ENCODE data around the gene TPD52L2. TPM values are rescaled to one million over a fixed set of nuclear protein-coding genes. Genes with fewer than 3 reads are reported as not detected.

The TPD52L2 gene
- total RNA-seq, 1 experiment from 2014 or later: 147 TPM

DNA sequence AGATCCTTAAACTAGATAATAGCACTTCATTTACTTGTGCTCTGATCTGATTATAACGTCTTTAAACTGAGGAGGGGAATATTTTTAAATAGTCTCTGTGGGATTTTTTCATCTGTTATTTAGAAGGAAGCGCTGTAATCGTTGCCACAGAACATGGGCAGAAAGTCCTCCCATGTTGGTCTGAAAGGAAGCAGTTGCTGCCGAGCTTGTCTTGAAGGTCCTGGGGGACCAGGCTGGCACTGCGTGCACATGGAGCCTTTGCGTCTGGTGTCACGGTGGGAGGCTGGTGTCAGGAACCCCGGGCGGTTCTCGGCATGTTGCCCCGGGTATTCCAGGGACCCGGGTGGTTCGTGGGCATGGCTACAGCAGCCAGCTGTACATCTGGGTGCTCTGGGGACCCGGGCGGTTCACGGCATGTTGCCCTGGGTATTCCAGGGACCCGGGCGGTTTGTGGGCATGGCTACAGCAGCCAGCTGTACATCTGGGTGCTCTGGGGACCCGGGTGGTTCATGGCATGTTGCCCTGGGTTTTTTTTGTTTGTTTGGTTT is 11.5 kb downstream of the TPD52L2 start:
- H2AFZ ChIP-seq (ENCODE audit: low read length): no peak overlapping the region
- BruUV-seq (replicated peaks): no TSS peak
- no peak overlapping the region for H3K27ac ChIP-seq (ENCODE audit: low read length)
- no peaks in the 10 kb centered on the region for H3F3A ChIP-seq (ENCODE audit: low read length, unreplicated experiment)
- TF ChIP-seq EZH2 (IDR thresholded peaks at IDR 0.05; ENCODE audit: low read length, unreplicated experiment) (no peak), EZH2phosphoT487 (IDR thresholded peaks at IDR 0.05; ENCODE audit: borderline replicate concordance, low read length) (no peak)
- TF ChIP-seq, protein P1, sequence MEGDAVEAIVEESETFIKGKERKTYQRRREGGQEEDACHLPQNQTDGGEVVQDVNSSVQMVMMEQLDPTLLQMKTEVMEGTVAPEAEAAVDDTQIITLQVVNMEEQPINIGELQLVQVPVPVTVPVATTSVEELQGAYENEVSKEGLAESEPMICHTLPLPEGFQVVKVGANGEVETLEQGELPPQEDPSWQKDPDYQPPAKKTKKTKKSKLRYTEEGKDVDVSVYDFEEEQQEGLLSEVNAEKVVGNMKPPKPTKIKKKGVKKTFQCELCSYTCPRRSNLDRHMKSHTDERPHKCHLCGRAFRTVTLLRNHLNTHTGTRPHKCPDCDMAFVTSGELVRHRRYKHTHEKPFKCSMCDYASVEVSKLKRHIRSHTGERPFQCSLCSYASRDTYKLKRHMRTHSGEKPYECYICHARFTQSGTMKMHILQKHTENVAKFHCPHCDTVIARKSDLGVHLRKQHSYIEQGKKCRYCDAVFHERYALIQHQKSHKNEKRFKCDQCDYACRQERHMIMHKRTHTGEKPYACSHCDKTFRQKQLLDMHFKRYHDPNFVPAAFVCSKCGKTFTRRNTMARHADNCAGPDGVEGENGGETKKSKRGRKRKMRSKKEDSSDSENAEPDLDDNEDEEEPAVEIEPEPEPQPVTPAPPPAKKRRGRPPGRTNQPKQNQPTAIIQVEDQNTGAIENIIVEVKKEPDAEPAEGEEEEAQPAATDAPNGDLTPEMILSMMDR (conservative IDR thresholded peaks at IDR 0.05; ENCODE audit: low read depth, low read length): no peak
- peaks cover 35% of the 10 kb centered on the region for H4K20me1 ChIP-seq (ENCODE audit: low read length)
- no peak overlapping the region for H3K4me2 ChIP-seq (ENCODE audit: low read length)
- no peak overlapping the region for H3K4me3 ChIP-seq (ENCODE audit: low read length)
- H3K4me1 ChIP-seq (ENCODE audit: insufficient read depth, low read length): peaks cover 12% of the 10 kb centered on the region
- CTCF ChIA-PET: no interaction called here
- POLR2A ChIA-PET (ENCODE audit: unreplicated experiment): no interaction called here
- H3K79me2 ChIP-seq (ENCODE audit: low read length): peaks cover 59% of the 10 kb centered on the region
- DNase-seq: no peak
- no peaks in the 10 kb centered on the region for H3K27me3 ChIP-seq (ENCODE audit: low read length)
- no peak for ATAC-seq
- intact Hi-C loops (cut with micrococcal nuclease): no loop called here
- no peak overlapping the region for H3K9ac ChIP-seq (ENCODE audit: low read length)
- H3K36me3 ChIP-seq (ENCODE audit: low read depth, low read length): peaks cover 45% of the 10 kb centered on the region
- no peaks in the 10 kb centered on the region for H3K9me3 ChIP-seq (ENCODE audit: low read length)
- no peaks in the 10 kb centered on the region for H3K9me2 ChIP-seq (replicated peaks; ENCODE audit: low read length)

DNA sequence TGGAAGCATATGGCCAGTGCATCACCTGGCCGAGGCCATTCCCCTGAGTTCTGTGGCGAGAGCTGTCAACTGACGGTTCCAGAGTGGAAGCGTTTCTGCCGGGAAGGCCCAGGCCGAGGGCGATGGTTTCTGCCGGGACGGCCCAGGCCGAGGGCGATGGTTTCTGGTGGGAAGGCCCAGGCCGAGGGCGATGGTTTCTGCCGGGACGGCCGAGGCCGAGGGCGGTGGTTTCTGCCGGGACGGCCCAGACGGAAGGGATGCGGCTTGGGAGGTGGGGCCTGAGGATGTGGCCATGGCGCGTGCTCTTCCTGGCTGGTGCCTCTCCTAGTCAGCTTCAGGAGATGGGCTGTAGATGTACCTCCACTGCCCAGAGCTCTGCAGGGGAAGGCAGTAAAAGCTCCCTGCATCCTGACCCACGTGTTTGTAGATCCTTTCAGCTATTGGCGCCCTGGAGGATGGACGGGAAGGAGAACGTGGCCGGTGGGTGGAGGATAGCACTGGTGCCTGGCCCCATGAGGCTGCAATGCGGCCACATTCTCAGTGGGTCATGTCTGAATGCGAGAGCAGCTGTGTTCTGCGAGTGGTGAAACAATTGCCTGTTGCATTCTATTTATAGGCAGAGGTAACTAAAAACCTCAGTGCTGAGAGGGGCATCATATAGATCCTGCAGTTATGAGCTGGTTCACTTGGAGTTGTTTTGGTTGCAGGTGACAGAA is 12.8 kb downstream of the TPD52L2 start:
- H3K9me2 ChIP-seq (replicated peaks; ENCODE audit: low read length): no peaks in the 10 kb centered on the region
- no peak overlapping the region for H3K9ac ChIP-seq (ENCODE audit: low read length)
- H3K79me2 ChIP-seq (ENCODE audit: low read length): peaks cover 61% of the 10 kb centered on the region
- ATAC-seq: no peak
- H3K9me3 ChIP-seq (ENCODE audit: low read length): no peaks in the 10 kb centered on the region
- H3K4me1 ChIP-seq (ENCODE audit: insufficient read depth, low read length): peaks cover 8% of the 10 kb centered on the region
- no peak overlapping the region for H2AFZ ChIP-seq (ENCODE audit: low read length)
- H3K27me3 ChIP-seq (ENCODE audit: low read length): no peaks in the 10 kb centered on the region
- peaks cover 52% of the 10 kb centered on the region for H3K36me3 ChIP-seq (ENCODE audit: low read depth, low read length)
- no peak overlapping the region for H3K27ac ChIP-seq (ENCODE audit: low read length)
- ChIA-PET CTCF (no interaction called here), POLR2A (ENCODE audit: unreplicated experiment) (interaction anchor here (0.8 kb wide), 1 partner anchor 13 kb away, joined by 4 read pairs; the partner anchor contains the start of gene TPD52L2)
- no peaks in the 10 kb centered on the region for H3F3A ChIP-seq (ENCODE audit: low read length, unreplicated experiment)
- H3K4me2 ChIP-seq (ENCODE audit: low read length): no peak overlapping the region
- BruUV-seq (replicated peaks): no TSS peak
- TF ChIP-seq EZH2 (IDR thresholded peaks at IDR 0.05; ENCODE audit: low read length, unreplicated experiment): no peak
- TF ChIP-seq, protein P1 (conservative IDR thresholded peaks at IDR 0.05; ENCODE audit: low read depth, low read length): no peak
- no peak for TF ChIP-seq EZH2phosphoT487 (IDR thresholded peaks at IDR 0.05; ENCODE audit: borderline replicate concordance, low read length)
- H4K20me1 ChIP-seq (ENCODE audit: low read length): peaks cover 39% of the 10 kb centered on the region
- no peak for DNase-seq
- H3K4me3 ChIP-seq (ENCODE audit: low read length): no peak overlapping the region
- intact Hi-C loops (cut with micrococcal nuclease): no loop called here

Data from PC-3 (cell line).